Uterus (tissue), 2 donors: ENCODE results near the gene PRRC1.

ENCODE experiments used
- CTCF ChIP-seq, 4 experiments: fragments of 200-600 bp in 2 of 4; fragments of 450-650 bp in 2 of 4; sonication (generic) in 2 of 4; IDR thresholded peaks; one replicate each; pipeline ENCODE4 v1.5.1; 2016 to 2019; ENCODE audit warnings: antibody characterized with exemption in 4 of 4, mild to moderate bottlenecking in 2 of 4, moderate library complexity in 1 of 4
- POLR2A ChIP-seq, 2 donors: fragments of 450-650 bp; IDR thresholded peaks; one replicate each; pipeline ENCODE4 v1.6.1; 2016; ENCODE audit warnings: antibody characterized with exemption in 2 of 2, mild to moderate bottlenecking in 1 of 2, moderate library complexity in 1 of 2

- no peak for TF ChIP-seq POLR2A (IDR thresholded peaks at IDR 0.05)
- no peak for TF ChIP-seq CTCF (IDR thresholded peaks at IDR 0.05)
Measured at GRCh38 chr5:127567026-127567768, 49.8 kb downstream of the PRRC1 start.
